Caco-2 (cell line): Measurements from ENCODE around the gene PGM2L1. TPM values are rescaled to one million over a fixed set of nuclear protein-coding genes. Genes with fewer than 3 reads are reported as not detected.

Source experiments
- BruUV-seq: library from RNA; stranded (reverse); fragments of 400-500 nt; replicated peaks from 2 replicates; lab custom pipeline; 2021; lab: Mats Ljungman, UMichigan
- CTCF ChIA-PET: fragments of 300-600 bp; sonication (Branson Sonifier 250); formaldehyde crosslinking; loops from one replicate; lab custom pipeline; 2022; ENCODE audit warnings: antibody characterized with exemption; lab: Charles Lee
- POLR2A ChIA-PET: fragments of 300-600 bp; sonication (Branson Sonifier 250); formaldehyde crosslinking; loops from one replicate; lab custom pipeline; 2022; ENCODE audit warnings: antibody characterized with exemption; lab: Charles Lee
- DNase-seq, 2 experiments: peaks; one replicate each; pipeline versions ENCODE4 v3.0.0 to v3.0.0-alpha.2; 2020 to 2022
- H3K27me3 ChIP-seq: replicated peaks from 2 replicates; pipeline ENCODE4 v1.6.0; 2011; ENCODE audit warnings: low read length; ENCODE audit not compliant: control insufficient read depth, insufficient read depth
- H3K36me3 ChIP-seq: 2 replicates; pipeline ENCODE4 v1.5.1; 2011; ENCODE audit warnings: low read length; ENCODE audit not compliant: control insufficient read depth, insufficient read depth
- H3K4me1 ChIP-seq: fragments of 250-450 bp; sonication (Bioruptor Pico); 2 replicates; pipeline ENCODE4 v1.5.1; 2020; ENCODE audit warnings: mild to moderate bottlenecking
- H3K4me3 ChIP-seq: 2 replicates; pipeline ENCODE4 v1.5.1; 2011; ENCODE audit warnings: low read depth, mild to moderate bottlenecking, control low read depth, low read length
- H3K9me3 ChIP-seq: fragments of 250-450 bp; sonication (Bioruptor Pico); 2 replicates; pipeline ENCODE4 v1.5.1; 2020; ENCODE audit warnings: mild to moderate bottlenecking, moderate library complexity
- H3K27ac Mint-ChIP-seq: one replicate; pipeline ENCODE4 v1.8.0; 2022; ENCODE audit warnings: mixed read lengths; ENCODE audit not compliant: unreplicated experiment
- H3K27me3 Mint-ChIP-seq: one replicate; pipeline ENCODE4 v1.8.0; 2022; ENCODE audit warnings: mixed read lengths; ENCODE audit not compliant: insufficient read depth, unreplicated experiment
- H3K36me3 Mint-ChIP-seq: one replicate; pipeline ENCODE4 v1.8.0; 2022; ENCODE audit warnings: mild to moderate bottlenecking, mixed read lengths; ENCODE audit not compliant: insufficient read depth, unreplicated experiment
- H3K4me1 Mint-ChIP-seq: one replicate; pipeline ENCODE4 v1.8.0; 2022; ENCODE audit warnings: low read depth, mixed read lengths; ENCODE audit not compliant: unreplicated experiment
- H3K4me3 Mint-ChIP-seq: one replicate; pipeline ENCODE4 v1.8.0; 2022; ENCODE audit warnings: mild to moderate bottlenecking, moderate library complexity, mixed read lengths; ENCODE audit not compliant: unreplicated experiment
- H3K9me3 Mint-ChIP-seq: one replicate; pipeline ENCODE4 v1.8.0; 2022; ENCODE audit warnings: mixed read lengths; ENCODE audit not compliant: unreplicated experiment
- intact Hi-C: fragments of 100-400 bp; cut with micrococcal nuclease; formaldehyde crosslinking; loops from one replicate; pipeline ENCODE4 v1.10.0; 2022; ENCODE audit not compliant: unreplicated experiment
- total RNA-seq: library from RNA; stranded (reverse); gene quantifications from 2 replicates; pipeline ENCODE4 v1.2.3, GENCODE V29; 2022
- TF ChIP-seq, protein P1 (sequence below), 2 experiments: fragments of 200-600 bp in 1 of 2; IDR thresholded peaks; 1 replicate in 1 of 2; 2 replicates in 1 of 2; pipeline versions ENCODE4 v1.5.1 to v1.8.0; 2011 to 2022; ENCODE audit warnings: antibody characterized with exemption in 1 of 2, control low read depth in 1 of 2, inconsistent platforms in 1 of 2, low read depth in 1 of 2, low read length in 1 of 2, mild to moderate bottlenecking in 1 of 2, moderate library complexity in 1 of 2; ENCODE audit not compliant: insufficient read depth in 1 of 2, severe bottlenecking in 1 of 2, unreplicated experiment in 1 of 2

PGM2L1 gene
- total RNA-seq, 1 experiment from 2014 or later: 8.0 TPM

DNA sequence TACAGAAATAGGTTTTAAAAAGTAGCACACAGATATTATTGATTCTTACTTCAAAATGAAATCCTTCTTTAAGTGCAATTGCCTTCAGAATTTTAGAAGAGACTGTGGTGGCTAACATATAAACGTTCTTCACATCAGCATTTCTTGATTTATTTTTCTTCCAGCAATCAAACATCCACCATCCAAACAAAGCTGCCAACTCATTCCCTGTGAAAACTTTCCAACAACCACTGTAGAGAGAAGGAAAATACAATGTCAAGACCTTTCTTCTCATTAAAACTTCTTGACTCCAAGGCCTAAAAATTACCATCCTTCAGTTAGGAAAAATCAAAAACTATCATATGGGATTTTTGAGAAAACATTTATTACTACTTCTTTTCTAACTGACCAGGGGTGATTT is 52.8 kb downstream of the PGM2L1 start:
- ChIA-PET CTCF (no interaction called here), POLR2A (no interaction called here)
- Mint-ChIP-seq H3K4me3 (no peak overlapping the region), H3K27me3 (no peaks in the 10 kb centered on the region), H3K4me1 (peaks cover 8% of the 10 kb centered on the region), H3K27ac (no peak overlapping the region), H3K9me3 (no peaks in the 10 kb centered on the region), H3K36me3 (no peaks in the 10 kb centered on the region)
- no peak overlapping the region for H3K4me3 ChIP-seq
- TF ChIP-seq, protein P1, sequence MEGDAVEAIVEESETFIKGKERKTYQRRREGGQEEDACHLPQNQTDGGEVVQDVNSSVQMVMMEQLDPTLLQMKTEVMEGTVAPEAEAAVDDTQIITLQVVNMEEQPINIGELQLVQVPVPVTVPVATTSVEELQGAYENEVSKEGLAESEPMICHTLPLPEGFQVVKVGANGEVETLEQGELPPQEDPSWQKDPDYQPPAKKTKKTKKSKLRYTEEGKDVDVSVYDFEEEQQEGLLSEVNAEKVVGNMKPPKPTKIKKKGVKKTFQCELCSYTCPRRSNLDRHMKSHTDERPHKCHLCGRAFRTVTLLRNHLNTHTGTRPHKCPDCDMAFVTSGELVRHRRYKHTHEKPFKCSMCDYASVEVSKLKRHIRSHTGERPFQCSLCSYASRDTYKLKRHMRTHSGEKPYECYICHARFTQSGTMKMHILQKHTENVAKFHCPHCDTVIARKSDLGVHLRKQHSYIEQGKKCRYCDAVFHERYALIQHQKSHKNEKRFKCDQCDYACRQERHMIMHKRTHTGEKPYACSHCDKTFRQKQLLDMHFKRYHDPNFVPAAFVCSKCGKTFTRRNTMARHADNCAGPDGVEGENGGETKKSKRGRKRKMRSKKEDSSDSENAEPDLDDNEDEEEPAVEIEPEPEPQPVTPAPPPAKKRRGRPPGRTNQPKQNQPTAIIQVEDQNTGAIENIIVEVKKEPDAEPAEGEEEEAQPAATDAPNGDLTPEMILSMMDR (IDR thresholded peaks at IDR 0.05; ENCODE audit: insufficient read depth in 1 of 2, low read depth in 1 of 2, low read length in 1 of 2, severe bottlenecking in 1 of 2, unreplicated experiment in 1 of 2): no peak
- peaks cover 10% of the 10 kb centered on the region for H3K4me1 ChIP-seq
- no peak for DNase-seq
- BruUV-seq: no TSS peak
- intact Hi-C loops: no loop called here
- H3K9me3 ChIP-seq: no peaks in the 10 kb centered on the region
- H3K36me3 ChIP-seq: no peaks in the 10 kb centered on the region
- H3K27me3 ChIP-seq: no peaks in the 10 kb centered on the region

GRCh38 chr11:74341921-74342320 is 56.3 kb downstream of the PGM2L1 start:
- Mint-ChIP-seq H3K4me3 (no peak overlapping the region), H3K27me3 (no peaks in the 10 kb centered on the region), H3K27ac (no peak overlapping the region), H3K36me3 (no peaks in the 10 kb centered on the region), H3K4me1 (peaks cover 27% of the 10 kb centered on the region), H3K9me3 (no peaks in the 10 kb centered on the region)
- H3K4me3 ChIP-seq: no peak overlapping the region
- H3K36me3 ChIP-seq: no peaks in the 10 kb centered on the region
- no TSS peak for BruUV-seq
- H3K27me3 ChIP-seq: no peaks in the 10 kb centered on the region
- POLR2A ChIA-PET: no interaction called here
- CTCF ChIA-PET: no interaction called here
- 0 out of 2 replicates have a peak, but pooled peaks cover 3% of the 10 kb centered on the region for H3K9me3 ChIP-seq
- DNase-seq: no peak
- intact Hi-C loops: no loop called here
- H3K4me1 ChIP-seq: peaks cover 32% of the 10 kb centered on the region
- TF ChIP-seq, protein P1 (IDR thresholded peaks at IDR 0.05; ENCODE audit: insufficient read depth in 1 of 2, low read depth in 1 of 2, low read length in 1 of 2, severe bottlenecking in 1 of 2, unreplicated experiment in 1 of 2): no peak

- H3K27ac Mint-ChIP-seq: peak overlapping the region; percentile 6
Measured at GRCh38 chr11:74339619-74340018, 58.6 kb downstream of the PGM2L1 start.

More at GRCh38 chr11:74339619-74340018, 58.6 kb downstream of the PGM2L1 start:
- no peaks in the 10 kb centered on the region for H3K27me3 Mint-ChIP-seq
- no peaks in the 10 kb centered on the region for H3K27me3 ChIP-seq
- ChIA-PET POLR2A (no interaction called here), CTCF (no interaction called here)
- no peaks in the 10 kb centered on the region for H3K36me3 Mint-ChIP-seq
- peak overlapping the region; percentile 1 for H3K4me3 Mint-ChIP-seq
- intact Hi-C loops: no loop called here
- 0 out of 2 replicates have a peak, but pooled peaks cover 3% of the 10 kb centered on the region for H3K9me3 ChIP-seq
- H3K4me3 ChIP-seq: no peak overlapping the region
- H3K4me1 ChIP-seq: peaks cover 32% of the 10 kb centered on the region
- no TSS peak for BruUV-seq
- H3K36me3 ChIP-seq: no peaks in the 10 kb centered on the region
- TF ChIP-seq, protein P1 (IDR thresholded peaks at IDR 0.05; ENCODE audit: insufficient read depth in 1 of 2, low read depth in 1 of 2, low read length in 1 of 2, severe bottlenecking in 1 of 2, unreplicated experiment in 1 of 2): no peak
- peaks cover 27% of the 10 kb centered on the region for H3K4me1 Mint-ChIP-seq
- DNase-seq: no peak
- no peaks in the 10 kb centered on the region for H3K9me3 Mint-ChIP-seq
